GM12873 (cell line): ENCODE measurements around the gene PPIL4.
A peak's percentile ranks its signal among the peaks of the same experiment; 100 is the strongest.

Experiments used
- CTCF ChIP-seq: IDR thresholded peaks from 2 replicates; pipeline ENCODE4 v1.5.1; 2012; ENCODE audit warnings: low read depth, mild to moderate bottlenecking, moderate library complexity, low read length, control low read depth; ENCODE audit not compliant: insufficient read depth; ENCODE audit errors: missing control alignments

Gene PPIL4

GRCh38 chr6:149477544-149477943, 68.3 kb downstream of the PPIL4 start:
- TF ChIP-seq CTCF, result no peak

GRCh38 chr6:149476789-149477455, 68.9 kb downstream of the PPIL4 start:
- no peak for TF ChIP-seq CTCF

- no peak for TF ChIP-seq CTCF
These were observed 71.5 kb downstream of the PPIL4 start for GRCh38 chr6:149474108-149474935.

- peak; percentile 45 for TF ChIP-seq CTCF
These were observed 72.5 kb downstream of the PPIL4 start for GRCh38 chr6:149473080-149474052.

- no peak for TF ChIP-seq CTCF
These were observed 73.6 kb downstream of the PPIL4 start for GRCh38 chr6:149472241-149472640.

- no peak for TF ChIP-seq CTCF
These were observed 74.0 kb downstream of the PPIL4 start for GRCh38 chr6:149471801-149472200.
